Stimulated activated CD8-positive, alpha-beta memory T cell treated with anti-CD3 and anti-CD28 coated beads, Interleukin-2, amount 100 ng/mL, for 48 hours (primary cell): ENCODE results near the gene CFAP92.
"Not testable (repeated sequence)": the region's sequence is repeated elsewhere in the genome, so short reads cannot be mapped to it uniquely, and the experiment has no call there.

Experiments
- DNase-seq, 2 donors: peaks; one replicate each; pipeline ENCODE4 v3.0.0-alpha.2; 2020; ENCODE audit warnings: low read depth in 2 of 2

CFAP92 gene

DNA sequence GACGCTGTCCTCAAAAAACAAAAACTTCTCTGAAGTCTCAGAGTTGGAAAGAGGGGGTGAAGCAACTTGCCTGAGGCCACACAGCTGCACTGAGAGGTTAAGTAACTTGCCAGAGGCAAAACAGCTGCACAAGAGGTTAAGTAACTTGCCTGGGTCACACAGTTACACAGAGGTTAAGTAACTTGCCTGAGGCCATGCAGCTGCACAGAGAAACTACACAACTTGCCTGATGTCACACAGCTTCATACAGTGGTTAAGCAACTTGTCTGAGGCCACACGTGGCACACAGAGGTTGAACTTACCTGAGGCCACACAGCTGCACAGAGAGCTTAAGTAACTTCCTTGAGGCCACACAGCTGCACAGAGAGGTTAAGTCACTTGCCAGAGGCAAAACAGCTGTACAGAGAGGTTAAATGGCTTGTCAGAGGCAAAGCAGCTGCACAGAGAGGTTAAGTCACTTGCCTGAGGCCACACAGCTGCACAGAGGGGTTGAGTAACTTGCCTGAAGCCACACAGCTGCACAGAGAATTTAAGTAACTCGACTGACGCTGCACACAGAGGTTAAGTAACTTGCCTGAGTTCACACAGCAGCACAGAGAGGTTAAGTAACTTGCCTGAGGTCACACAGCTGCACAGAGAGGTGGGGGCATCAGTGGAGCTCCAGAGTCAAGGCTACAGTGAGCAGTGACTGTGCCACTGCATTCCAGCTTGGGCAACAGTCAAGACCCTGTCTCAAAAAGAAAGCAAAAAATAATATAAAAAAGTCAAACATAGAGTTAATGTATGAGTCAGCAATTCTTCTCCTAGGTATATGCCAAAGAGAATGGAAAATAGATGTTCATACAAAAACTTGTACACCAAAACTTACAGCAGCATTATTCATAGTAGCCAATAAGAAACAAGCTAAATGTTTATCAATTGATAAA lies 126.4 kb downstream of the CFAP92 start:
- DNase-seq = no peak

DNA sequence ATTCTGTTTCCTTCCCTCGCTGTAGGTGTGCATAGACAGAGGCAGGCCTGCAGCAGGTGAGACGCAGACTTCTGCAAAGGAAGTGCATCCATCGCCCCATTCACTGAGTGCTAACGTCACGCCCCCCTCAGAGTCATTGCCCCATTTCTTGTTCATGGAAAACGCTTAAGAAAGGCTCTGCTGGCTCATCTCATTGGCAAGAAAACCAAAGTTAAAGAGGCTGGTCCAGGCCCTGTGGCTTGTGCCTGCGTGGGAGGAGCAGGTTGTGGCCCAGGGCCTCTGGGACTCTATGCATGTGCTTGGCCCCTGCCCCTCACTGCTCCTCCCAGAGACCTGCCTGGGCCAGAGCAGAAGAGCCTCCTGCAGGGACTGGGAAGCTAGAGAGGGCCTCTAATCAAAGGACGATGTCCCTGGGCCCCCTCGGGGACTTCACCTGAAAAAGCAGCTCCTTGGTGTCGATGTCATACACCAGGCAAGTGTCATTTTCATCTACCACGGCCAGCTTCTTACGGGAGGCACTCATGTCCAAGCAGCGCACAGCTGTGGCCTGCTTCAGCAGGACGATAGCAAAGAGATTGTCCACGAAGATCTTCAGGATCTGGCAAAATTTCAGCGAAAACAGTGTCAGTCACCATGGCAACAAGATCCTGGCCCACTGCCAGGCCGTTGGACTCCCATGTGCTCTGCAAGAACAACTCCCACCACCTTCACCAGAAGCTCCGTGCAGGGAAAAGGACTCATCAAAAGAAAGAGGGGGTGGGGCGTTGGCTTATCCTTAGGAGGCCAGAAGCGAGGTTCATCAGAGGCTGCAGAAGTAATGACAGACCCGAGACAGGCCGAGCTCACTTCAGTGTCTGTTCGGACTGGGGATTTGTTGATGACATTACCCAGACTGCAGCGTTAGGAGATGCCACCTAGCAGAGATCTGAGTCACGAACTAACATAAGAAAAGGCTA lies 128.7 kb downstream of the CFAP92 start:
- not testable (repeated sequence) for DNase-seq

DNA sequence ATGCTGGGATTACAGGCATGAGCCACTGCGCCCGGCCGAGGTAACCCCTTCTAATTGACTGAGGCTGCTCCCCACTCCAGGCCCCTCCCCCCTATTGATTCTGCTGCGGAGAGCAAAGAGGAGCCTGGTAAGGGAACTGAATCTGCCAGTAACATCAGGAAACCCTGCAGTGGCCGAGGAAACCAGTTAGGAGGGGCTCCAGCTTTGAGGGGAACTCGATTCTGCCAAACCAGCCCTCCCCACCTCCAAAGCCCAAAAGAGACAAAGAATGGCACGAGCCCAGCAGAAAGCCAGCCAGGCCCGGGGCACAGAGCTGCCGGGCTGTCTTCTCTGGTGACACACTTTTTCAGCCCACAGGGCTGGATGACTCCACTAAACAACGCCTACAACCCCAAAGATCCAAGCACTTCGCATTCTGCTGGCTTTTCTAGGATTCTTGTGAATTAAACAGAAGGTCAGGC lies 129.5 kb downstream of the CFAP92 start:
- no peak for DNase-seq

DNA sequence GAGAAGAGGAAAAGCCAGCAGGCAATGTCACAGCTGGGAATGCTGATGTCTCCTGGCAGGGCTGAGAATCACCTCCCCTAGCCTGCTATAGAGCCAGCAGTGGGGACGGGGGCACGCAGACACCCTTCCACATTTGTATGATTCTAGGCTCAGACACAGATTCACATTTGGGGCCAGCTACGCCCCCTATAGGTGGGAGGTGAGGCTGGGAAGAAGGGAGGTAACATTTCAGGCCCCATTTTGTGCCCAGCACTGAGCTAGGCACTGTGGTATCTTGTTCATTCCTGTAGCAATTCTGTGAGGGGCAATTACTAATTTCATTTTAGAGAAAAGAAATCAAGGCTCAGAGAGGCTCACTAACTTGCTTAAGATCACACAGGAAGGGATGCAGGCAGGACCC lies 130.3 kb downstream of the CFAP92 start:
- DNase-seq = no peak

DNA sequence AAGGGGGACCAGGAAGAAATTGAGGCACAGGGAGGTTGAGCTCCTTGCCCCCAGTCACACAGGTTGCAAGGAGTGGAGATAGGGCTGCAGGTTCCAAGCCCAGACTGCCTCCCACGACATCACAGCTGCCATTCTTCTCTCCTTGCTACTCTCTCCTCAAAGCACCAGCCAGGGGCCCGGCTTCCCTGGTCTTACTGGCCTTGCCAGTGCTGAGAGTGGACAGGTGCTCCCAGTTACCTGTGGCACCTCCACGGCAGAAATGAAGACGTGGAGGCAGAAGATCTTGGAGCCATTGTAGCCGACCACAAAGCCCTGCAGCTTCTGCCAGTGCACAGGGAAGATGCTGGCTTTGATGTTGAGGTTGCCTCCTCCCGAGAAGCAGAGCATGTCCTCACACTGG lies 132.4 kb downstream of the CFAP92 start:
- no peak for DNase-seq
